Neural progenitor cell (in vitro differentiated cells): ENCODE results near the gene HMCES.

Experiments used
- CTCF ChIP-seq: fragments of 200-600 bp; sonication (generic); IDR thresholded peaks from 2 replicates; pipeline ENCODE4 v1.5.1; 2017; ENCODE audit warnings: antibody characterized with exemption, mild to moderate bottlenecking
- EZH2 ChIP-seq: fragments of 200-600 bp; sonication (generic); IDR thresholded peaks from 2 replicates; pipeline ENCODE4 v1.6.1; 2017; ENCODE audit warnings: antibody characterized with exemption, mild to moderate bottlenecking, moderate library complexity

DNA sequence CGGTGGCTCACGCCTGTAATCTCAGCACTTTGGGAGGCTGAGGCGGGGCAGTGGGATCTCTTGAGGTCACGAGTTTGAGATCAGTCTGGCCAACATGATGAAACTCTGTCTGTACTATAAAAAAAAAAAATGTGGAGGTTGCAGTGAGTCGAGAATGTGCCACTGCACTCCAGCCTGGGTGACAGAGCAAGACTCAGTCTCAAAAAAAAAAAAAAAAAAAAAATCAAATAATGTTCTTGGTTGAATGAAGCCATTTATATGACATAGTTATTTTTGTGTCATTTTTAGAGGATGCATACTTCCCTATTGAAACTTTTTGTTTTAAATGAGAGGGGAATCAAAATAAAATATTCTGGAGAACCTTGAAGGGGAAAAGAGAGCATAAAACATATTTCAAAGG, 3.1 kb downstream of the HMCES start:
- TF ChIP-seq CTCF (no peak), EZH2 (no peak)
